Endothelial cell of umbilical vein (primary cell): ENCODE results near the gene SPRED3. TPM values are rescaled to one million over a fixed set of nuclear protein-coding genes. Genes with fewer than 3 reads are reported as not detected.

Source experiments
- BruUV-seq: library from RNA; stranded (reverse); fragments of 400-500 nt; replicated peaks from 2 replicates; lab custom pipeline; 2021; lab: Mats Ljungman, UMichigan
- CTCF ChIA-PET: fragments of 300-600, 350-600 bp; sonication (Branson Sonifier 250); formaldehyde crosslinking; loops from one replicate; lab custom pipeline; 2021; ENCODE audit warnings: antibody characterized with exemption, inconsistent platforms; lab: Charles Lee
- POLR2A ChIA-PET: fragments of 300-600, 350-600 bp; sonication (Branson Sonifier 250); formaldehyde crosslinking; loops from one replicate; lab custom pipeline; 2021; ENCODE audit warnings: antibody characterized with exemption, inconsistent platforms; lab: Charles Lee
- DNase-seq: peaks from one replicate; pipeline ENCODE4 v3.0.0-alpha.2; 2011; ENCODE audit warnings: low read depth, low spot score
- FAIRE-seq: peaks from 2 replicates; lab custom pipeline; 2011; peaks lifted over from hg19 to GRCh38; lab: Jason Lieb, UNC
- H2AFZ ChIP-seq: 2 replicates; pipeline ENCODE4 v1.6.0; 2012; ENCODE audit warnings: low read depth, low read length, control low read depth, inconsistent platforms
- H3K27ac ChIP-seq: 2 replicates; pipeline ENCODE4 v1.5.1; 2011; ENCODE audit warnings: low read depth, mild to moderate bottlenecking, control low read depth, low read length, moderate library complexity; ENCODE audit not compliant: insufficient read depth
- H3K27me3 ChIP-seq, 2 experiments: 2 replicates each; pipeline versions ENCODE4 v1.6.0 to v1.6.1; 2011; ENCODE audit warnings: low read length in 2 of 2, mixed read lengths in 1 of 2; ENCODE audit not compliant: control insufficient read depth in 2 of 2, insufficient read depth in 2 of 2
- H3K36me3 ChIP-seq, 2 experiments: 2 replicates in 1 of 2; 3 replicates in 1 of 2; pipeline ENCODE4 v1.5.1; 2011; ENCODE audit warnings: low read length in 2 of 2, mild to moderate bottlenecking in 1 of 2, moderate library complexity in 1 of 2; ENCODE audit not compliant: control insufficient read depth in 2 of 2, insufficient read depth in 2 of 2; ENCODE audit errors: extremely low read depth in 1 of 2
- H3K4me1 ChIP-seq: 3 replicates; pipeline ENCODE4 v1.5.1; 2011; ENCODE audit warnings: mild to moderate bottlenecking, low read length; ENCODE audit not compliant: control insufficient read depth, insufficient read depth; ENCODE audit errors: extremely low read depth
- H3K4me2 ChIP-seq: 2 replicates; pipeline ENCODE4 v1.6.1; 2011; ENCODE audit warnings: low read length, control low read depth, mixed read lengths; ENCODE audit not compliant: insufficient read depth
- H3K4me3 ChIP-seq, 3 experiments: fragments of 200-600 bp in 1 of 3; sonication (generic), shearing (Covaris generic) in 1 of 3; replicated peaks in 1 of 3; 2 replicates each; pipeline ENCODE4 v1.5.1; 2011 to 2016; ENCODE audit warnings: control low read depth in 3 of 3, low read length in 3 of 3, mild to moderate bottlenecking in 2 of 3, inconsistent platforms in 1 of 3, low read depth in 1 of 3, moderate library complexity in 1 of 3; ENCODE audit not compliant: insufficient read depth in 1 of 3
- H3K79me2 ChIP-seq: 2 replicates; pipeline ENCODE4 v1.6.0; 2012; ENCODE audit warnings: low read length, inconsistent platforms; ENCODE audit not compliant: control insufficient read depth, insufficient read depth
- H3K9ac ChIP-seq: replicated peaks from 2 replicates; pipeline ENCODE3; 2011; ENCODE audit warnings: low read length, control low read depth; ENCODE audit not compliant: insufficient read depth; ENCODE audit errors: extremely low read depth
- H3K9me1 ChIP-seq: replicated peaks from 3 replicates; pipeline ENCODE4 v1.6.0; 2011; ENCODE audit warnings: mild to moderate bottlenecking, low read length; ENCODE audit not compliant: control insufficient read depth, insufficient read depth; ENCODE audit errors: extremely low read depth
- H3K9me3 ChIP-seq: replicated peaks from 2 replicates; pipeline ENCODE4 v1.5.1; 2012; ENCODE audit warnings: low read length, inconsistent platforms; ENCODE audit not compliant: control insufficient read depth, insufficient read depth
- H4K20me1 ChIP-seq: replicated peaks from 2 replicates; pipeline ENCODE3; 2011; ENCODE audit warnings: mild to moderate bottlenecking, low read length; ENCODE audit not compliant: control insufficient read depth, insufficient read depth; ENCODE audit errors: extremely low read depth
- EZH2 ChIP-seq: IDR thresholded peaks from 2 replicates; pipeline ENCODE4 v1.6.1; 2012; ENCODE audit warnings: borderline replicate concordance, low read depth, mild to moderate bottlenecking, moderate library complexity, low read length, inconsistent platforms; ENCODE audit not compliant: severe bottlenecking
- FOS ChIP-seq: IDR thresholded peaks from 2 replicates; pipeline ENCODE4 v1.6.1; 2011; ENCODE audit warnings: mild to moderate bottlenecking, low read length, moderate library complexity, borderline replicate concordance; ENCODE audit not compliant: insufficient read depth
- GATA2 ChIP-seq: IDR thresholded peaks from 2 replicates; pipeline ENCODE4 v1.7.0; 2011; ENCODE audit warnings: low read depth, mild to moderate bottlenecking, moderate library complexity, mixed read lengths, low read length; ENCODE audit not compliant: insufficient read length, insufficient read depth
- JUN ChIP-seq: IDR thresholded peaks from 2 replicates; pipeline ENCODE4 v1.6.1; 2011; ENCODE audit warnings: borderline replicate concordance, low read depth; ENCODE audit not compliant: insufficient read length, insufficient read depth
- MYC ChIP-seq: IDR thresholded peaks from one replicate; pipeline ENCODE4 v1.6.1; 2011; ENCODE audit warnings: mild to moderate bottlenecking, low read depth, low read length
- POLR2A ChIP-seq: IDR thresholded peaks from 2 replicates; pipeline ENCODE4 v1.6.1; 2012; ENCODE audit warnings: low read depth, mild to moderate bottlenecking, control low read depth, low read length
- POLR2AphosphoS5 ChIP-seq: IDR thresholded peaks from 2 replicates; pipeline ENCODE4 v1.6.1; 2012; ENCODE audit warnings: low read depth, mild to moderate bottlenecking, control low read depth, low read length, moderate library complexity; ENCODE audit not compliant: insufficient read depth
- dilution Hi-C: fragments of 300-500 bp; cut with MboI; formaldehyde crosslinking; loops from one replicate; pipeline ENCODE4 v1.15.0; 2019; ENCODE audit warnings: low sequenced_read_pairs; ENCODE audit not compliant: extremely low pct_ligation_motif_present
- intact Hi-C: fragments of 100-400 bp; cut with micrococcal nuclease; formaldehyde crosslinking; loops from one replicate; pipeline ENCODE4 v1.10.0; 2022
- polyA plus RNA-seq, 4 experiments: library from polyadenylated mRNA; depleted of rRNA in 3 of 4; stranded (reverse) in 3 of 4; unstranded in 1 of 4; fragments of >200 nt; gene quantifications; 2 replicates each; pipeline versions ENCODE4 v1.2.1 to v1.2.3, GENCODE V29; 2011 to 2012; ENCODE audit warnings: missing spikeins in 1 of 4
- total RNA-seq: library from RNA; stranded (reverse); gene quantifications from 2 replicates; pipeline ENCODE4 v1.2.3, GENCODE V29; 2021
- TF ChIP-seq, protein P1 (sequence below): IDR thresholded peaks from 2 replicates; pipeline ENCODE4 v1.6.1; 2011; ENCODE audit not compliant: insufficient read depth, insufficient read length
- TF ChIP-seq, protein P2 (sequence below), 2 donors: IDR thresholded peaks; 1 replicate in 1 of 2; 2 replicates in 1 of 2; pipeline ENCODE4 v1.5.1; 2011; ENCODE audit warnings: low read length in 2 of 2, mild to moderate bottlenecking in 2 of 2, moderate library complexity in 2 of 2, control low read depth in 1 of 2, inconsistent platforms in 1 of 2, low read depth in 1 of 2; ENCODE audit not compliant: insufficient read depth in 1 of 2; ENCODE audit errors: extremely low read depth in 1 of 2

The SPRED3 gene
- total and polyA plus RNA-seq, 2 donors (not counting 3 experiments of a cell fraction or from before 2014, with no cell fraction given) = 5.7 to 15.7 TPM

DNA sequence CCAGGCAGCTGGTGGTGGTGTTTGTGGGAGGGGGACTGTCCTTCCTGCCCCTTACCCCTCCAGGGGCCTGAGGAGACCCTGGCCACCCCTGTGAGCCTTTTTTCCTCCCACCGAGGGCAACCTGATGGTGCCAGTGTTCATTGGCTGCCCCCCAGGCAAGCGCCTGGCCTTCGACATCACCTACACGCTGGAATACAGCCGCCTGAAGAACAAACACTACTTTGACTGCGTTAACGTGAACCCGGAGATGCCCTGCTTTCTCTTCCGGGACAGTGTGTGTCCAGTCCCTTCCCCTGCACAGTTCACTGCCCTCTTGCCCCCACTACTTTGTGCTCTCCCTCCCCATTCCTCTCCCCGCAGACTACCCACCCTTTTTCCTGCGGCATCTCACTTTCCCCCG is 21.5 kb upstream of the SPRED3 start:
- FAIRE-seq = no peak
- no peak overlapping the region for H3K9ac ChIP-seq
- no peaks in the 10 kb centered on the region for H3K36me3 ChIP-seq
- dilution Hi-C loops = no loop called here
- no TSS peak for BruUV-seq
- H3K27me3 ChIP-seq = peaks cover 4 to 6% of the 10 kb centered on the region in 2 experiments
- no peaks in the 10 kb centered on the region for H3K9me1 ChIP-seq
- H3K79me2 ChIP-seq = no peaks in the 10 kb centered on the region
- H3K27ac ChIP-seq = no peak overlapping the region
- no peak for TF ChIP-seq MYC
- TF ChIP-seq, protein P1, sequence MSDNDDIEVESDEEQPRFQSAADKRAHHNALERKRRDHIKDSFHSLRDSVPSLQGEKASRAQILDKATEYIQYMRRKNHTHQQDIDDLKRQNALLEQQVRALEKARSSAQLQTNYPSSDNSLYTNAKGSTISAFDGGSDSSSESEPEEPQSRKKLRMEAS = no peak
- no peak for TF ChIP-seq POLR2A
- no peak for TF ChIP-seq FOS
- TF ChIP-seq JUN = no peak
- TF ChIP-seq EZH2 = no peak
- TF ChIP-seq POLR2AphosphoS5 = no peak
- no peak for TF ChIP-seq GATA2
- intact Hi-C loops = no loop called here
- H3K4me2 ChIP-seq = no peak overlapping the region
- no peaks in the 10 kb centered on the region for H3K9me3 ChIP-seq
- no peaks in the 10 kb centered on the region for H4K20me1 ChIP-seq
- ChIA-PET CTCF (interaction anchor here (1.5 kb wide), 1 partner anchor 21 kb away, joined by 3 read pairs; the partner anchor contains the start of gene GGN), POLR2A (no interaction called here)
- no peak overlapping the region for H3K4me3 ChIP-seq
- peaks cover 3% of the 10 kb centered on the region for H3K4me1 ChIP-seq
- no peak overlapping the region for H2AFZ ChIP-seq
- DNase-seq = no peak

DNA sequence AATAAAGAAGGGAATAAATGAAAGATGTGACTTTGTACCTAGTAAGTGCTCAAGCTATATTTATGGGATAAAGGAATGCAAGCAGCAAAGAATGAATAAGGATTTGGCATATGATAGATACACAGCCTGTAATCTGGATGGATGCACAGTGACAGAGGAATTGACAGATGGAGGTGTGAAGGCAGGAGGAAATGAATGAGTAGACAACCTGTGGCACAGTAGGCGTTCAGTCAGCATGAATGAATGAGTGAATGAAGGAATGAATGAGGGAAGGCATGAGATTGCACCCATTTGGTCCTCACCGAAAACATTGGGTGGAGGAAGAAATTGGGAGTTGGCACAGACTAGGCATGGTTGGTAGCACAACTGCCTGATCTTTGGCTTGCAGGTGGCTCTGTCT is 18.9 kb upstream of the SPRED3 start:
- Histone ChIP-seq H3K4me1 (peaks cover 2% of the 10 kb centered on the region), H3K27me3 (peaks cover 4 to 6% of the 10 kb centered on the region in 2 experiments), H3K9me3 (no peaks in the 10 kb centered on the region), H3K4me2 (no peak overlapping the region), H3K36me3 (no peaks in the 10 kb centered on the region), H3K9ac (no peak overlapping the region), H3K79me2 (no peaks in the 10 kb centered on the region), H3K4me3 (no peak overlapping the region), H3K9me1 (no peaks in the 10 kb centered on the region), H2AFZ (no peak overlapping the region), H3K27ac (no peak overlapping the region), H4K20me1 (no peaks in the 10 kb centered on the region)
- intact Hi-C loops = no loop called here
- TF ChIP-seq, protein P2, sequence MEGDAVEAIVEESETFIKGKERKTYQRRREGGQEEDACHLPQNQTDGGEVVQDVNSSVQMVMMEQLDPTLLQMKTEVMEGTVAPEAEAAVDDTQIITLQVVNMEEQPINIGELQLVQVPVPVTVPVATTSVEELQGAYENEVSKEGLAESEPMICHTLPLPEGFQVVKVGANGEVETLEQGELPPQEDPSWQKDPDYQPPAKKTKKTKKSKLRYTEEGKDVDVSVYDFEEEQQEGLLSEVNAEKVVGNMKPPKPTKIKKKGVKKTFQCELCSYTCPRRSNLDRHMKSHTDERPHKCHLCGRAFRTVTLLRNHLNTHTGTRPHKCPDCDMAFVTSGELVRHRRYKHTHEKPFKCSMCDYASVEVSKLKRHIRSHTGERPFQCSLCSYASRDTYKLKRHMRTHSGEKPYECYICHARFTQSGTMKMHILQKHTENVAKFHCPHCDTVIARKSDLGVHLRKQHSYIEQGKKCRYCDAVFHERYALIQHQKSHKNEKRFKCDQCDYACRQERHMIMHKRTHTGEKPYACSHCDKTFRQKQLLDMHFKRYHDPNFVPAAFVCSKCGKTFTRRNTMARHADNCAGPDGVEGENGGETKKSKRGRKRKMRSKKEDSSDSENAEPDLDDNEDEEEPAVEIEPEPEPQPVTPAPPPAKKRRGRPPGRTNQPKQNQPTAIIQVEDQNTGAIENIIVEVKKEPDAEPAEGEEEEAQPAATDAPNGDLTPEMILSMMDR (IDR thresholded peaks at IDR 0.05; ENCODE audit: extremely low read depth in 1 of 2, insufficient read depth in 1 of 2, low read depth in 1 of 2, low read length in 2 of 2) = no peak
- TF ChIP-seq MYC (no peak), POLR2AphosphoS5 (no peak), GATA2 (no peak), JUN (no peak), POLR2A (no peak), EZH2 (no peak), FOS (no peak)
- TF ChIP-seq, protein P1 = no peak
- CTCF ChIA-PET = interaction anchor here (0.8 kb wide), 1 partner anchor 135 kb away, joined by 3 read pairs; no protein-coding TSS in a partner anchor
- POLR2A ChIA-PET = no interaction called here
- no peak for FAIRE-seq
- dilution Hi-C loops = no loop called here
- no peak for DNase-seq
- no TSS peak for BruUV-seq
